ENCODE results near the gene CEACAM21. TPM values are rescaled to one million over a fixed set of nuclear protein-coding genes. Genes with fewer than 3 reads are reported as not detected.

CEACAM21 gene
- total RNA-seq, 4 donors from 2014 or later: 0.37 to 3.5 (median 1.4) TPM

- DNase-seq (ENCODE audit: low spot score): no peak
Measured at GRCh38 chr19:41621654-41622053, 45.7 kb downstream of the CEACAM21 start.

GRCh38 chr19:41623360-41623759 lies 47.4 kb downstream of the CEACAM21 start:
- ATAC-seq (ENCODE audit: low FRiP score) (no peak), DNase-seq (ENCODE audit: low spot score) (no peak)
- no peak for TF ChIP-seq CTCF (IDR thresholded peaks at IDR 0.05)

More at GRCh38 chr19:41621654-41622053, 45.7 kb downstream of the CEACAM21 start:
- no peak for ATAC-seq (ENCODE audit: low FRiP score)
- TF ChIP-seq CTCF (IDR thresholded peaks at IDR 0.05): no peak

- DNase-seq (ENCODE audit: low spot score): no peak
- no peak for ATAC-seq (ENCODE audit: low FRiP score)
- TF ChIP-seq CTCF (IDR thresholded peaks at IDR 0.05): no peak
Measured at GRCh38 chr19:41624515-41624914, 48.5 kb downstream of the CEACAM21 start.

- no peak for TF ChIP-seq CTCF (IDR thresholded peaks at IDR 0.05)
- ATAC-seq (ENCODE audit: low FRiP score) (no peak), DNase-seq (ENCODE audit: low spot score) (no peak)
Measured at GRCh38 chr19:41624937-41625336, 49.0 kb downstream of the CEACAM21 start.

- no peak for DNase-seq (ENCODE audit: low spot score)
- no peak for ATAC-seq (ENCODE audit: low FRiP score)
- TF ChIP-seq CTCF (IDR thresholded peaks at IDR 0.05): no peak
Measured at GRCh38 chr19:41626278-41626677, 50.3 kb downstream of the CEACAM21 start.

GRCh38 chr19:41626877-41627276 lies 50.9 kb downstream of the CEACAM21 start, which contains the start of gene CEACAM4:
Gene CEACAM4 (minus strand): TSS chr19:41627074. CDS start chr19:41626963, 111 bp downstream.
- peak; percentile 25 for ATAC-seq (ENCODE audit: low FRiP score)
- no peak for TF ChIP-seq CTCF (IDR thresholded peaks at IDR 0.05)
- DNase-seq (ENCODE audit: low spot score): no peak

GRCh38 chr19:41627966-41628675 lies 52.2 kb downstream of the CEACAM21 start:
- ATAC-seq (ENCODE audit: low FRiP score) (no peak), DNase-seq (ENCODE audit: low spot score) (no peak)
- TF ChIP-seq CTCF (IDR thresholded peaks at IDR 0.05): no peak
